Rectal smooth muscle tissue (tissue), 1 donor: Measurements from ENCODE around the gene RHOT2.
"Not testable (repeated sequence)": the region's sequence is repeated elsewhere in the genome, so short reads cannot be mapped to it uniquely, and the experiment has no call there.

Source experiments
- H3K27ac ChIP-seq: one replicate; pipeline ENCODE4 v1.7.0; 2013; ENCODE audit warnings: low read depth, low read length, inconsistent platforms
- H3K27me3 ChIP-seq: one replicate; pipeline ENCODE4 v1.7.0; 2013; ENCODE audit warnings: low read length; ENCODE audit not compliant: control insufficient read depth, insufficient read depth
- H3K36me3 ChIP-seq: one replicate; pipeline ENCODE4 v1.7.0; 2013; ENCODE audit warnings: low read length; ENCODE audit not compliant: control insufficient read depth, insufficient read depth
- H3K4me1 ChIP-seq: one replicate; pipeline ENCODE4 v1.7.0; 2013; ENCODE audit warnings: low read length; ENCODE audit not compliant: control insufficient read depth, insufficient read depth
- H3K4me3 ChIP-seq: one replicate; pipeline ENCODE4 v1.7.0; 2013; ENCODE audit warnings: low read length
- H3K9ac ChIP-seq: one replicate; pipeline ENCODE4 v1.7.0; 2013; ENCODE audit warnings: low read length

RHOT2 gene

GRCh38 chr16:707062-707538 is 39.2 kb downstream of the RHOT2 start:
- H3K4me1 ChIP-seq = no peaks in the 10 kb centered on the region
- H3K27me3 ChIP-seq = peaks cover 67% of the 10 kb centered on the region
- no peak overlapping the region for H3K27ac ChIP-seq
- H3K4me3 ChIP-seq = no peak overlapping the region
- H3K36me3 ChIP-seq = no peaks in the 10 kb centered on the region
- no peak overlapping the region for H3K9ac ChIP-seq

- Histone ChIP-seq H3K4me3 (no peak overlapping the region), H3K27me3 (peaks cover 58% of the 10 kb centered on the region), H3K36me3 (no peaks in the 10 kb centered on the region)
Measured at GRCh38 chr16:708019-708418, 40.1 kb downstream of the RHOT2 start.

GRCh38 chr16:708959-709358 is 41.0 kb downstream of the RHOT2 start:
- no peak overlapping the region for H3K27ac ChIP-seq
- H3K4me3 ChIP-seq = no peak overlapping the region
- H3K36me3 ChIP-seq = no peaks in the 10 kb centered on the region
- no peaks in the 10 kb centered on the region for H3K4me1 ChIP-seq
- H3K9ac ChIP-seq = no peak overlapping the region
- H3K27me3 ChIP-seq = peaks cover 49% of the 10 kb centered on the region

More at GRCh38 chr16:708019-708418, 40.1 kb downstream of the RHOT2 start:
- no peaks in the 10 kb centered on the region for H3K4me1 ChIP-seq
- no peak overlapping the region for H3K27ac ChIP-seq
- H3K9ac ChIP-seq = no peak overlapping the region

GRCh38 chr16:709566-710499 is 41.9 kb downstream of the RHOT2 start:
- Histone ChIP-seq H3K4me3 (no peak overlapping the region), H3K27ac (no peak overlapping the region), H3K36me3 (no peaks in the 10 kb centered on the region), H3K4me1 (no peaks in the 10 kb centered on the region), H3K27me3 (peaks cover 41% of the 10 kb centered on the region), H3K9ac (no peak overlapping the region)

GRCh38 chr16:710500-711075 is 42.7 kb downstream of the RHOT2 start:
- H3K36me3 ChIP-seq = no peaks in the 10 kb centered on the region
- no peak overlapping the region for H3K9ac ChIP-seq
- no peak overlapping the region for H3K4me3 ChIP-seq
- H3K27ac ChIP-seq = no peak overlapping the region
- H3K4me1 ChIP-seq = no peaks in the 10 kb centered on the region
- peaks cover 41% of the 10 kb centered on the region for H3K27me3 ChIP-seq

GRCh38 chr16:711084-711483 is 43.2 kb downstream of the RHOT2 start:
- no peak overlapping the region for H3K9ac ChIP-seq
- peaks cover 45% of the 10 kb centered on the region for H3K27me3 ChIP-seq
- no peaks in the 10 kb centered on the region for H3K36me3 ChIP-seq
- no peak overlapping the region for H3K4me3 ChIP-seq
- H3K4me1 ChIP-seq = peaks cover 4% of the 10 kb centered on the region
- H3K27ac ChIP-seq = no peak overlapping the region

- Histone ChIP-seq H3K9ac (no peak overlapping the region), H3K27me3 (peaks cover 45% of the 10 kb centered on the region)
Measured at GRCh38 chr16:711548-712320, 43.8 kb downstream of the RHOT2 start.

GRCh38 chr16:712740-713250 is 44.9 kb downstream of the RHOT2 start:
- H3K27ac ChIP-seq = not testable (repeated sequence)
- H3K27me3 ChIP-seq = peaks cover 38% of the 10 kb centered on the region

More at GRCh38 chr16:711548-712320, 43.8 kb downstream of the RHOT2 start:
- Histone ChIP-seq H3K36me3 (no peaks in the 10 kb centered on the region), H3K4me1 (peaks cover 7% of the 10 kb centered on the region), H3K27ac (no peak overlapping the region), H3K4me3 (no peak overlapping the region)

GRCh38 chr16:714079-714478 is 46.1 kb downstream of the RHOT2 start:
- Histone ChIP-seq H3K36me3 (no peaks in the 10 kb centered on the region), H3K4me3 (no peak overlapping the region), H3K27me3 (peaks cover 28% of the 10 kb centered on the region), H3K27ac (no peak overlapping the region), H3K9ac (no peak overlapping the region), H3K4me1 (peaks cover 7% of the 10 kb centered on the region)

More at GRCh38 chr16:712740-713250, 44.9 kb downstream of the RHOT2 start:
- not testable (repeated sequence) for H3K4me3 ChIP-seq, H3K9ac ChIP-seq, H3K36me3 ChIP-seq, H3K4me1 ChIP-seq

- H3K27ac ChIP-seq = no peak within 1 kb of the TSS
- H3K4me1 ChIP-seq = peaks cover 9% of the 10 kb centered on the region
- no peaks in the 10 kb centered on the region for H3K36me3 ChIP-seq
- peak within 1 kb of the TSS; percentile 67 for H3K4me3 ChIP-seq
- peak within 1 kb of the TSS; percentile 21 for H3K9ac ChIP-seq
- peaks cover 27% of the 10 kb centered on the region for H3K27me3 ChIP-seq
Measured at GRCh38 chr16:714558-715476, 46.9 kb downstream of the RHOT2 start, which contains the start of gene METRN. METRN (plus strand) TSS chr16:715118; CDS start chr16:715290, 172 bp downstream.

GRCh38 chr16:715477-716199 is 47.7 kb downstream of the RHOT2 start:
- H3K4me3 ChIP-seq = peak overlapping the region; percentile 67
- no peaks in the 10 kb centered on the region for H3K36me3 ChIP-seq
- peaks cover 19% of the 10 kb centered on the region for H3K27me3 ChIP-seq
- peaks cover 15% of the 10 kb centered on the region for H3K4me1 ChIP-seq
- peak overlapping the region; percentile 21 for H3K9ac ChIP-seq
- H3K27ac ChIP-seq = no peak overlapping the region
